GM12891 (cell line): ENCODE data around the gene SIK2.

Experiments used
- PAX5 ChIP-seq: IDR thresholded peaks from 2 replicates; pipeline ENCODE4 v1.6.1; 2011; ENCODE audit warnings: low read length, moderate library complexity, mild to moderate bottlenecking; ENCODE audit not compliant: insufficient read depth, severe bottlenecking
- POLR2A ChIP-seq: IDR thresholded peaks from 2 replicates; pipeline ENCODE4 v1.6.1; 2011; ENCODE audit warnings: low read depth, low read length, control low read depth
- POLR2AphosphoS5 ChIP-seq: IDR thresholded peaks from 2 replicates; pipeline ENCODE4 v1.6.1; 2011; ENCODE audit warnings: low read depth, low read length, control low read depth
- POU2F2 ChIP-seq: IDR thresholded peaks from 2 replicates; pipeline ENCODE4 v1.6.1; 2011; ENCODE audit warnings: low read depth, mild to moderate bottlenecking, control low read depth, low read length, moderate library complexity
- SPI1 ChIP-seq: IDR thresholded peaks from 2 replicates; pipeline ENCODE4 v1.6.1; 2011; ENCODE audit warnings: low read depth, low read length, control low read depth
- TAF1 ChIP-seq: IDR thresholded peaks from 2 replicates; pipeline ENCODE4 v1.6.1; 2011; ENCODE audit warnings: low read depth, low read length, control low read depth

DNA sequence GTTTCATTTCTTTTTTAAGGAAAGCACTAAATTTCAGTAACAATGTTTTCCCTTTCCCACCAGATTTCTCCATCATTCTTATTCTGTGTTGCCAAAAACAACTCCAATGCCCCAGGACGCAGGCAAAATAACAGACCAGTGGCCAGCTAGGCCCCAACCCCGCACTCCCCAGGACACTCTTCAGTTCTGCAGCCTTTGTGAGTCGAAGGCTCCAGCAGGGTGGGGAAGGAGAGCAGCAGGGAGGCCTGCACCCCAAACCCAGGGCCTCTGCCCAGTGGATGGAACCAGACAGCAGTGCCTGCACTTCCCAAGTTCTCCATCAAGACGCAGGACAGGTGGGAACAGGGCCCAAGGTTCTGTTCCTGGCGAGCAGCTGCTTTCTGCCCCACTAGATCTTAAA lies 129.6 kb downstream of the SIK2 start:
- TF ChIP-seq POLR2AphosphoS5 = no peak
- no peak for TF ChIP-seq POLR2A
- TF ChIP-seq SPI1 = no peak
- TF ChIP-seq TAF1 = no peak
- no peak for TF ChIP-seq PAX5
- no peak for TF ChIP-seq POU2F2
